Ishikawa (cell line): Measurements from ENCODE around the gene SNAP23.

Experiments
- CREB1 ChIP-seq: IDR thresholded peaks from 2 replicates; pipeline ENCODE4 v1.6.1; 2012; ENCODE audit warnings: low read depth
- EGR1 ChIP-seq: IDR thresholded peaks from 2 replicates; pipeline ENCODE4 v1.6.1; 2012
- EP300 ChIP-seq: IDR thresholded peaks from 2 replicates; pipeline ENCODE4 v1.6.1; 2012; ENCODE audit warnings: borderline replicate concordance
- FOXM1 ChIP-seq: IDR thresholded peaks from 2 replicates; pipeline ENCODE4 v1.6.1; 2012; ENCODE audit warnings: low read depth, borderline replicate concordance
- NFIC ChIP-seq: IDR thresholded peaks from 2 replicates; pipeline ENCODE4 v1.6.1; 2012
- RAD21 ChIP-seq: IDR thresholded peaks from 2 replicates; pipeline ENCODE4 v1.6.1; 2012; ENCODE audit warnings: low read depth
- TAF1 ChIP-seq: IDR thresholded peaks from 2 replicates; pipeline ENCODE4 v1.6.1; 2012; ENCODE audit warnings: low read depth, mild to moderate bottlenecking
- TCF12 ChIP-seq: IDR thresholded peaks from 2 replicates; pipeline ENCODE4 v1.6.1; 2012; ENCODE audit warnings: low read depth
- TEAD4 ChIP-seq: IDR thresholded peaks from 2 replicates; pipeline ENCODE4 v1.6.1; 2012
- YY1 ChIP-seq: IDR thresholded peaks from 2 replicates; pipeline ENCODE4 v1.6.1; 2012; ENCODE audit warnings: low read depth
- ZBTB7A ChIP-seq: IDR thresholded peaks from 2 replicates; pipeline ENCODE4 v1.6.1; 2012; ENCODE audit warnings: low read depth
- TF ChIP-seq, protein P1 (sequence below): IDR thresholded peaks from 2 replicates; pipeline ENCODE4 v1.6.1; 2012; ENCODE audit warnings: low read depth, mild to moderate bottlenecking
- TF ChIP-seq, protein P2 (sequence below): IDR thresholded peaks from 2 replicates; pipeline ENCODE4 v1.6.1; 2012
- TF ChIP-seq, protein P3 (sequence below): IDR thresholded peaks from 2 replicates; pipeline ENCODE4 v1.6.1; 2012

SNAP23 gene

DNA sequence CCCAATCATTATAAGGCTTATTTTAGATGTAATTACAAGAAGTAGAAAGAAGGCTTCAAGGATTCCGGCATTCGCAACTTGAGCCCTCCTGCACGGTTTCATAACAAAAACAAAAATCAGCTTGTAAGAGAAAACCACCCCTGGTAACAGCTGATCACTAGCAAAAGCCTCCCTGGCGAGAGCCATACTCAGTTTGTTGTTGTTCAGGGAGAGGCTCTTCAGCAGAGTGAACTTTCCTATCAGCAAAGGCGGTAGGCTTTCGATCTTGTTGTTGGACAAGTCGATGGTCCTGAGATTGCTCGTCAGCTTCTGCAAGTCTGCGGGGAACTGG, 52.4 kb downstream of the SNAP23 start:
- no peak for TF ChIP-seq NFIC
- TF ChIP-seq, protein P1, sequence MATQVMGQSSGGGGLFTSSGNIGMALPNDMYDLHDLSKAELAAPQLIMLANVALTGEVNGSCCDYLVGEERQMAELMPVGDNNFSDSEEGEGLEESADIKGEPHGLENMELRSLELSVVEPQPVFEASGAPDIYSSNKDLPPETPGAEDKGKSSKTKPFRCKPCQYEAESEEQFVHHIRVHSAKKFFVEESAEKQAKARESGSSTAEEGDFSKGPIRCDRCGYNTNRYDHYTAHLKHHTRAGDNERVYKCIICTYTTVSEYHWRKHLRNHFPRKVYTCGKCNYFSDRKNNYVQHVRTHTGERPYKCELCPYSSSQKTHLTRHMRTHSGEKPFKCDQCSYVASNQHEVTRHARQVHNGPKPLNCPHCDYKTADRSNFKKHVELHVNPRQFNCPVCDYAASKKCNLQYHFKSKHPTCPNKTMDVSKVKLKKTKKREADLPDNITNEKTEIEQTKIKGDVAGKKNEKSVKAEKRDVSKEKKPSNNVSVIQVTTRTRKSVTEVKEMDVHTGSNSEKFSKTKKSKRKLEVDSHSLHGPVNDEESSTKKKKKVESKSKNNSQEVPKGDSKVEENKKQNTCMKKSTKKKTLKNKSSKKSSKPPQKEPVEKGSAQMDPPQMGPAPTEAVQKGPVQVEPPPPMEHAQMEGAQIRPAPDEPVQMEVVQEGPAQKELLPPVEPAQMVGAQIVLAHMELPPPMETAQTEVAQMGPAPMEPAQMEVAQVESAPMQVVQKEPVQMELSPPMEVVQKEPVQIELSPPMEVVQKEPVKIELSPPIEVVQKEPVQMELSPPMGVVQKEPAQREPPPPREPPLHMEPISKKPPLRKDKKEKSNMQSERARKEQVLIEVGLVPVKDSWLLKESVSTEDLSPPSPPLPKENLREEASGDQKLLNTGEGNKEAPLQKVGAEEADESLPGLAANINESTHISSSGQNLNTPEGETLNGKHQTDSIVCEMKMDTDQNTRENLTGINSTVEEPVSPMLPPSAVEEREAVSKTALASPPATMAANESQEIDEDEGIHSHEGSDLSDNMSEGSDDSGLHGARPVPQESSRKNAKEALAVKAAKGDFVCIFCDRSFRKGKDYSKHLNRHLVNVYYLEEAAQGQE, result no peak

DNA sequence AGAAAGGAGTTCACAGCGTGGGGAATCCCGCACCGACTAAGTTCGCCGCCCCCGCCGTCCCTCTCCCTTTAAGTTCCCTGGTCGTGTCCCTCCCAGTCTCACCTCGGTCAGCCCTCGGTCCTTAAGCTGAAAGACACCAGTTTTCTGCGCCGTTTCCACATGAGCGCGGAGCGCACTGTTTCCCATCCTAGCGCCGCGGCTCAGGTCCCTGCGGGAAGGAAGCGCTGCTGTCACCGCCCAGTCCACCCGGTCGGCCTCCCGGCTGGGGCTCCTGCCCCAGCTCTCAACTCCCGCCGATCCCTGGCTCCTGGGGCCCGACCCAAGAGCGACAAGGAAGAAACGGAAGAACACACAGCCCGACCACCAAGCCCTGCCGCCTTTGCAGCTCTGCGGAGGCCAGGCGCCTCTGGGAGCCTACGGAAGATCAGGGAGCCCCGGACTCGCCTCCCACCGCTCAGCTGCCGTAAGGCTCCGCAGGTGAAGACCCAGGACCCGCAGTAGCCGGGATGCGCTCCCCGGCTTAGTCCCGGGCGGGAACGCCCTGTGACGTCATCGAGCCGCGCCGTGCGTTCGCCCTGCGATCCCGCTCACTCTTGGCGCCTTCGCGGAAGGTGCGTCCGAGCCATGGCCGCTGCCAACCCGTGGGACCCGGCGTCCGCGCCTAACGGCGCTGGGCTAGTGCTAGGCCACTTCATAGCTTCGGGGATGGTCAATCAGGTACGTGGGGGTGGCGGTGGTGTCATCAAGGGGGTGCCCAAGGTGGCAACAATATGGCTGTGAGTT, 53.0 kb downstream of the SNAP23 start, which contains the start of the genes HAUS2 and LRRC57:
Gene HAUS2, plus strand, starts transcription at position 590 of the 783 bp plus-strand sequence. Its CDS starts 35 bp downstream, at position 625.
Gene LRRC57, minus strand, starts transcription at position 545 of the 783 bp plus-strand sequence. Its CDS starts 359 bp downstream, at position 186.
- 0 out of 2 replicates have a peak, but pooled peaks have one; percentile 37 for TF ChIP-seq TEAD4
- TF ChIP-seq CREB1, result peak; percentile 92
- TF ChIP-seq, protein P1, result no peak
- TF ChIP-seq, protein P2, sequence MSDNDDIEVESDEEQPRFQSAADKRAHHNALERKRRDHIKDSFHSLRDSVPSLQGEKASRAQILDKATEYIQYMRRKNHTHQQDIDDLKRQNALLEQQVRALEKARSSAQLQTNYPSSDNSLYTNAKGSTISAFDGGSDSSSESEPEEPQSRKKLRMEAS, result peak; percentile 74
- TF ChIP-seq TAF1, result peak; percentile 82
- TF ChIP-seq, protein P3, sequence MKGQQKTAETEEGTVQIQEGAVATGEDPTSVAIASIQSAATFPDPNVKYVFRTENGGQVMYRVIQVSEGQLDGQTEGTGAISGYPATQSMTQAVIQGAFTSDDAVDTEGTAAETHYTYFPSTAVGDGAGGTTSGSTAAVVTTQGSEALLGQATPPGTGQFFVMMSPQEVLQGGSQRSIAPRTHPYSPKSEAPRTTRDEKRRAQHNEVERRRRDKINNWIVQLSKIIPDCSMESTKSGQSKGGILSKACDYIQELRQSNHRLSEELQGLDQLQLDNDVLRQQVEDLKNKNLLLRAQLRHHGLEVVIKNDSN, result 0 out of 2 replicates have a peak, but pooled peaks have one; percentile 6
- no peak for TF ChIP-seq EP300
- peak; percentile 47 for TF ChIP-seq TCF12
- no peak for TF ChIP-seq FOXM1
- TF ChIP-seq YY1, result peak; percentile 89

DNA sequence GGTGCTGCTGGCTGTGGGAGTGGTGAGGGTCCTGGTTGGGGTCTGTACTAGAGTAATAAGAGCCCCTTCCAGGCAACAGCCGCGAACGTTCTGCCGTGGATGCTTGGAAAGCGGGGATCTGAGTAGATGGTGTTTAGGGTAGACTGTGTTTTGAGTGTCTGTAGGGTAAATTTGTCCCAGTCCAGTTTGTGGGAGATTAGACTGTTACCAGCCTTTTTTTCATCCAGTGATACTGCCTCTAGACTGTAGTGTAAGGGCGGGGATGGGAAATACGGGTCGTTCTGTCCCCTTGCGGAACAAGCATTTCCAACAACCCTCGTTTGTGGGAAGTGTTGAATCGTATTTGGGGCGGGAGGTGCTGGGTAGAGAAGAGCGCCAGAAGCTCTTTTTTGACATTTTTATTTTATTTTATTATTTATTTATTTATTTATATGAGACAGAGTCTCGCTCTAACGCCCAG, 53.6 kb downstream of the SNAP23 start:
- TF ChIP-seq TCF12 (no peak), ZBTB7A (peak; percentile 96)

DNA sequence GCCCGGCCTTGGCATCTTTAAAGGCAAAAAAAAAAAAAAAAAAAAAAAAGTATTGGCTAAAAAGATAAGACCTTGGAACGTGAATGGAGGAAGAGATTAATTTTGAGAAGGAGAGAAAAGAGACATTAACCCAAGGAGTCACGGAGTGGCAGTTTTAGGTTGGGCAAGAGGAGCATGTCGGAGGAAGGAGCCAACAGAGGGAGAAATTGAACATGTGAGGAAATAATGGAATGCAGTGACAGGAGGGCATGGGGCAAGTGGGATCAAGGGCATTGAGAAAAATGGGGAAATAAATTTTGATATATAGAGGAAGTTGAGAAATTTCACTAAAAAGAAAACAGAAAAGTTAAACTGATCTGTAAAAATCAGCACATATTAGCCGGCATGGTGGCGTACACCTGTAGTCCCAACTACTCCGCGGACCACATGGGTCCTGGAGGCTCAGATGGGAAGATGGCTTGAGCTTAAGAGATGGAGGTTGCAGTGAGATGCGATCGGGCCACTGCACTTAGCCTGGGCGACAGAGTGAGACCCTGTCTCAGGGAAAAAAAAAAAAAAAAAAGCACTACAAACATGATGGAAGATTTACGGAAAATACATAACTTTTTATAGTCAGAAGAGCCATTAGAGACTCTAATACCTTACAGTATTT, 54.4 kb downstream of the SNAP23 start:
- TF ChIP-seq TEAD4 (no peak), RAD21 (no peak), YY1 (no peak), NFIC (no peak), TAF1 (no peak), CREB1 (no peak), EP300 (no peak)
- TF ChIP-seq, protein P3, result no peak

DNA sequence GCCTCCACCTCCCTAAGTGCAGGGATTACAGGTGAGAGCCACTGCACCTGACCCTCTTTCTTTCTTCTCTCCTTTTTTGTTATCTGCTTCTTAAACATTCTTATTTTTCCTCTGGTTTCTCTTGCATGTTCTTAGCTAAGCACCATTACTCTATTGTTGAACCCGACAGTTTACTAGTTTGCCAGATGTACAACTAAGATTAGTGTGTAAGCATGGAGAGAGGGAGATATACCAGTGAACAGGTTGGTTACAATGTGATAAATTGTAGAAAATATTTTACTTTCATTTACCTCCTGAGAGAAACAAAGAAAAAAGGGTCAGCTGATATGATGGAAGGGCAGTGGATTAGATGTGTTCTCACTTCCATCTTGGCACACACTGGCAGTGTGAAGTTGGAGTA, 58.1 kb downstream of the SNAP23 start:
- TF ChIP-seq, protein P1, result no peak
- TF ChIP-seq EGR1, result no peak
